Stimulated activated CD8-positive, alpha-beta memory T cell treated with anti-CD3 and anti-CD28 coated beads, Interleukin-4, amount 100 ng/mL, for 24 hours (primary cell): Measurements from ENCODE around the gene ULK1.
A peak's percentile ranks its signal among the peaks of the same experiment; 100 is the strongest.

Experiments used
- DNase-seq: peaks from one replicate; pipeline ENCODE4 v3.0.0-alpha.2; 2020; ENCODE audit warnings: low read depth

Gene ULK1

DNA sequence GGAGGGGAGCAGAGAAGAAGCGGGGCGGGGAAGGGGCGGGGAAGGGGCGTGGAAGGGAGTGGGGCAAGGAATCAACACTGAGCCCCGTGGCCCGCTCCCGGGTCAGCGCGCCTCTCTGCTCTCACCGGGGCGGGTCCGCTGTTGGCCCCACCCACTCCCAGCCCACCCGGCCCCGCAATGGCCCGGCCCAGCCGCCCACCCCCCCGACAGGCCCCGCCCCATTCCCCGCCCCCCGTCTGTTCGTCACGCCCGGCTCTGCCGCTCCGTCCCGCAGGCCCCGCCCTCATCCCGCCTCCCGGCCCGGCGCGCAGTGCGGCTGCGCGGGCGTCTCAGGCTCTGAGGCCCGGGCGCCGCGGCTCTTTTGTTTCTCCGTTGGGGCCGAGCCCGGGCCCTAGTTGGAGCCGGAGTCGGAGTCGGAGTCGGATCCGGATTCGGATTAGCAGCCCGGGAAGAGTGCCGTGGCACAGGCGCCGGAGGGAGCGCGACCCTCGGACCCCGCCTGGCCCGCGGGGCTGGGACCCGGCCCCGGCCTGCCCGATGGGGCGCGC is at the start of gene ULK1:
Gene ULK1, plus strand, starts transcription at position 310 of the 548 bp plus-strand sequence. CDS start 380 bp downstream, outside the sequence.
- DNase-seq, result peak; percentile 91

DNA sequence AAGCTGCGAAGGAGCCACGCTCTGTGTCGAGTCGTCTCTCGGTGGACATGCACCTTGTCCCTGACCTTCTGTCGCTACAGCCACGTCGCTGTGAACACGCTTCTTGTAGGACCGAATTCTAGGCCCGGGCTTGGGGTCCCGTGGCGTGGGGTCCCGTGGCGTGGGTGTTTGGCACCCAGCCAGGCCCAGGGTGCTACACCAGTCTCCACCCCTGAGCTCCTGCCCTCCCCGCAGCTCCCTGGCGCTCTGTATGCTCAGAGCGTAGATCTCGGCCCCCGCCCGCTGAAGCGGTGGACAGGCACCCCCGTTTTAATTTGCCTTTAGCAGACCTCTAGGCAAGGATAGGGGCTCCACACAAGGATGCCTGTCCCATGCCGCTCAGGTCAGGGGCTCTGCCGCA is 49.8 kb upstream of the ULK1 start:
- DNase-seq, result no peak

- DNase-seq, result no peak
Observed at GRCh38 chr12:131845121-131845520, 49.3 kb upstream of the ULK1 start.

DNA sequence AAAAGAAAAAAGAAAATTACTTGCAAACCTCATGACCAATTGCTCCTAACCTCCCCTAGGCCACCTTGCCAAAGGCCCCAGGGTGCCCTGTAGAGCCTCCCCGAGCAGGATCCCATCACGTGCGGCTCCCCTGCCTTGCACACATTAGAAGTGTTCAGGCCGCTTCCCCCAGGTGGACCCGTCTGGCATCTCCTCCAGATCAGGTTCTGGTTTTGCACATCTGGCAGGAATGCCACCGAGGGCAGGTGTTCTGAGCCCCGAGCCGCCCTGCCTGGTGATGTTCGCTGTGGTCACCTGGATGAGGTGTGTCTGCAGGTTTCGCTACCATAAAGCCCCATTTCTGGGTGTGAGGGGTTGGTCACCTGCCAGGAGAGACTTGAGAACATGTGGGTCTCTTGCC is 47.0 kb upstream of the ULK1 start:
- no peak for DNase-seq

DNA sequence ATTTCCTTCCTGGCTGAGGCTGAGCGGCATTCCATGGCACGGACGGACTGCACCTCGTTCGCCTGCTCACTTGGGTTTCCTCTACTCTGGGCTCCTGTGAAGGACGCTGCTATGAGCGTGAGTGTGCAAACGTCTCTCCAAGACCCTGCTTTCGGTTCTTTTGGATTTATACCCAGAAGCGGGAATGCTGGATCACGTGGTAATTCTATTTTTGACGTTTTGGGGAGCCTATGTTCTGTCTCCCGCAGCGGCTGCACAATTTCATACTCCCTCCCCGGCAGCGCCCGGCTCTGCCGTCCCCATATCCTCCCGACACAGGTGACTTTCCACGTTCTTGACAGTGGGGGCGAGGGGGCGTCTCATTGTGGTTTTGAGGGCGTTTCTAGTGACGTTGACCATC is 45.7 kb upstream of the ULK1 start:
- DNase-seq, result no peak

GRCh38 chr12:131849700-131850553 is 44.5 kb upstream of the ULK1 start:
- no peak for DNase-seq

- no peak for DNase-seq
Observed at GRCh38 chr12:131850856-131851559, 43.4 kb upstream of the ULK1 start.

GRCh38 chr12:131851741-131852550 is 42.5 kb upstream of the ULK1 start:
- DNase-seq, result no peak

DNA sequence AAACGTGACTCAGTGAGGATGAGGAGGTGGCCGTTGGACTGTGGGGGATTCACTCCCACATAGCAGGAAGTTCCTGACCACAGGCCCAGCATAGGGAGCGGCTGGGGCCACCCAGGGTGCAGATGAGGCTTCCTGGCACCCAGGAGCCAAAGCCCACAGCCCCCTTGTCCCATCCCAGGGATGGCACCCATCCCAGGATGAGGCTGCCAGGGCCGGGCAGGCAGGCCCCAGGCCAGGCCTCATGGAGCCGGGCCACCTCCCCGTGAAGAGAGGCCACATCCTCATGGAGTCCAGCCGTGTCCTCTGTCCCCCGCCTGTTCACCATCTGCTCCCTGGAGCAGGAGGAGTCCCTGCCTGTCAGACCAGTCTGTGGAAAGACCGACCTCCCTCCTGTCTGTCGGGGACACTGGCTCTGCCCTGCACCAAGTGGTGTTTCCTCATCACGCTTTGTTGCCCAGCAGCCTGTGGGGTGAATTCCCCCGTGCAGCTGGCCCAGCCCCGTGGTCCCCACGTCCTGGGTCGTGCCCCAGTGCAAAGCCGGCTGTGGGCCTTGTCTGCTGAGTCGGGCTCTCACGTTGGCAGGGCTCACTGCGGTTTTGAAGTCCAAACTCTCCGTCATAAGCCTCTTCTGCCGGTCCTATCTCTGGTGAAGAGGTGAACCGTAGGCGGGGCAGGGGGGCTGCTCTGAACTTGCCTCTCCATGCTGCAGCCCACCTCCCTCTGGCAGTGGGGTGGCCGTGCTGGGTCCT is 41.7 kb upstream of the ULK1 start:
- DNase-seq, result no peak

DNA sequence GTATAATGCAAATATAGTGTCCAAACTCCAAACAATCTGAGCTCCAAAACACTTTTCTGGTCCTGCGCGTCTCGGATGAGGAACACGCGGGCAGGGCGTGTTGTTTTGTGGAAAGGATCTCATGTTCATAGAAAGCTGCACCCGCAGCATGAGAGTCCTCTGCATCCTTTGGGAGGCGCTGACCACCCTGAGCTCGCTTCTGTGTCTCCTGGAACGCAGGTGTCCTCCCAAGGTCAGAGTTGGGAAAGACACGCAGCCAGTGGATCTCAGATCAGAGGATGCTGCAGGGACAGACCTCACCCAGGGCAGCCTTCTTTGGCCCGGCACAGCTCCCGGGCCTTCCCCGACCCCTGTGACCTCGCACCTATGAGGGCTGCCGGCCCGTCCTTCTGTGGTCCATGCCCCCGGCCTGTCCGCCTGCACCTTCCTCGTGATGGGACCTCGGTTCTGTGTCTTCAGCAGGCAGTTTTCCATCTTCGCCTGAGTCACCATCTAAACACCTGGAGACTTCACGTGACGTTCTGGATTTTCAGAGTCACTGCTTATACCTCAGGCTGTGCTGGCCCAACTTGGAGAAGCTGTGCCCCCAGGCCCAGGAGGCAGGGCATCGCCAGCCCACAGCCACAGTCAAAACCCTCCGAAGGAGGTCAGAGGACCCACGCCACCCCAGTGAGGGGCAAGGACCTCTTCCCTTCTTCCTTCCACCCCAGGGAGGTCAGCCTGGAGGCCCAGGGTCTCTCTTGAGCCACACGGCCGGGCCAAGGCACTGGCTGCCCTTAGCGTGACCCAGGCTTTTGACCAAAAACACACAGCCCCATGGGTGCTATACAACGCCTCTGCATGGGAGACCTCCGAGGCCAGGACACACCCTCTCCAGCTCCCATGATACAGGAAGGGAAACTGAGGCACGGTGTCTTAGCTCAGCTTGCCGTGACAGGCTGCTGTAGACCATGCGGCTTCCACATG is 40.3 kb upstream of the ULK1 start:
- no peak for DNase-seq

DNA sequence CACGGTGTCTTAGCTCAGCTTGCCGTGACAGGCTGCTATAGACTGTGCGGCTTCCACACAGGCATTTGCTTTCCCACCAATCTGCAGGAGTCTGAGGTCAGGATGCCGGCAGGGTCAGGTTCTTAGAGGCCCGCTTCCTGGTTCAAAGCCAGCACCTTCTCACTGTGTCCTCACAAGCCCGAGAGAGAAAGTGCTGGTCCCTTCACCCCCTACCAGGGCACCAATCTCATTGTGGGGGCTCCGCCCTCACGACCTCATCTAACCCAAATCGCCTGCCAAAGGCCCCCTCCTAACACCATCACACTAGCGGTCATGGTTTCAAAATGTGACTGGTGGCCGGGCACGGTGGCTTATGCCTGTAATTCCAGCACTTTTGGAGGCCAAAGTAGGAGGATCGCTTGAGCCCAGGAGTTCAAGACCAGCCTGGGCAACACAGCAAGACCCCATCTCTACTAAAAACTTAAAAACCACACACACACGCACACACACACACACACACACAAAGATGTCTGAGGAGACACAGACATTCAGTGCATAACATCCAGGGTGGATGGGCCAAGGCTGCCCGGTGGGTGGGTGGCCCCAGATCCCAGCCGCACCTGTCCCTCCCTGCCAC is 39.5 kb upstream of the ULK1 start:
- DNase-seq, result no peak

DNA sequence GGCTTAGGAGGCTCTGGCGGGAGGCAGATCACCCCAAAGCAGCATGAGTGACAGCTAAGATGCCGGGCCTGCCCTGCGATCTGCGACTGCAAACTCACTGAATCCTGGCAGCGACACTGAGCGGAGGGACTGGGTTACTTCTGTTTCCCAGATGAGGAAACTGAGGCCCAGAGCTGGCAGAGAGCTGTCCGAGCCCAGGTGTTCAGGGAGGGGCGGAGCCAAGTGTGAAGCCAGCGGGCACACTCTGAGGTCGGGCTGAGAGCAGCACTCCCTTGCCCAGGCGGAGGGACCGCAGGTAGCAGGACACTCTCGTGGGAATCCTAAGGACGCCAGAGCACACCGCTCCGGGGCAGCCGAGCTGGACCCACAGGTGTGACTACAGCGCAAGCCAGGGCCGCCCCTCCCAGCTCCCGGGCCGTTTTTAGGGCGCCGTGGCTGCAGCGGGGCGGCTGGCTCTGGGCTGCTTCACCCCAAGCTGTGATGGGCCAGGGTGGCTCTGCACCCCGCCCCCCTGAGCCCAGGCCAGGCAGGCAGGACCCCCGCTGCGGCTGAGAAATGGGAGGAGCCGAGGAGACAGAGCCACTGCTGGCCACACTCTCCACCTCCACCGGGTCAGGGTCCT is 38.8 kb upstream of the ULK1 start:
- DNase-seq, result no peak

DNA sequence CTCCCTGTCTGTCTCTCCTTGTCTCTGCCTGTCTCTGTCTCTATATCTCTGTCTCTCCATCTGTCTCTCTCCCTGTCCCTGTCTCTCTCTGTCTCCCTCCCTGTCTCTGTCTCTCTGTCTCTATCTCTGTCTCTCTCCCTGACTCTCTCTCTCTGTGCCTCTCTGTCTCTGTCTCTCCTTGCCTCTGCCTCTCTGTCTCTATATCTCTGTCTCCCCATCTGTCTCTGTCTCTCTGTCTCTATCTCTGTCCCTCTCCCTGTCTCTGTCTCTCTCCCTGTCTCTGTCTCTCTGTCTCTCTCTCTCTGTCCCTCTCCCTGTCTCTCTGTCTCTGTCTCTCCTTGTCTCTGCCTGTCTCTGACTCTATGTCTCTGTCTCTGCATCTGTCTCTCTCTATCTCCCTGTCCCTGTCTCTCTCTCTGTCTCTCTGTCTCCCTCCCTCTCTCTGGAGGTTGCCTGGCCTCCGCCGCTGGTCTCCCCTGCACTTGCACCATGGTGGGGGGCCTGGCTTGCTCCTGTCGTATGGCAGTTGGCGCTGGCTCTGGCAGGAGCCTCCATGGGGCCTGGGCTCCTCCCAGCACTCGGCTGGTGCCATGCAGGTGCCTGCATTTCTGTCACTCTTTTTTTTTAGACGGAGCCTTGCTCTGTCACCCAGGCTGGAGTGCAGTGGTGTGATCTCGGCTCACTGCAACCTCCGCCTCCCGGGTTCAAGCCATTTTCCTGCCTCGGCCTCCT is 37.9 kb upstream of the ULK1 start:
- no peak for DNase-seq

- no peak for DNase-seq
Observed at GRCh38 chr12:131857908-131858850, 36.2 kb upstream of the ULK1 start.

GRCh38 chr12:131860472-131861260 is 33.8 kb upstream of the ULK1 start:
- no peak for DNase-seq

DNA sequence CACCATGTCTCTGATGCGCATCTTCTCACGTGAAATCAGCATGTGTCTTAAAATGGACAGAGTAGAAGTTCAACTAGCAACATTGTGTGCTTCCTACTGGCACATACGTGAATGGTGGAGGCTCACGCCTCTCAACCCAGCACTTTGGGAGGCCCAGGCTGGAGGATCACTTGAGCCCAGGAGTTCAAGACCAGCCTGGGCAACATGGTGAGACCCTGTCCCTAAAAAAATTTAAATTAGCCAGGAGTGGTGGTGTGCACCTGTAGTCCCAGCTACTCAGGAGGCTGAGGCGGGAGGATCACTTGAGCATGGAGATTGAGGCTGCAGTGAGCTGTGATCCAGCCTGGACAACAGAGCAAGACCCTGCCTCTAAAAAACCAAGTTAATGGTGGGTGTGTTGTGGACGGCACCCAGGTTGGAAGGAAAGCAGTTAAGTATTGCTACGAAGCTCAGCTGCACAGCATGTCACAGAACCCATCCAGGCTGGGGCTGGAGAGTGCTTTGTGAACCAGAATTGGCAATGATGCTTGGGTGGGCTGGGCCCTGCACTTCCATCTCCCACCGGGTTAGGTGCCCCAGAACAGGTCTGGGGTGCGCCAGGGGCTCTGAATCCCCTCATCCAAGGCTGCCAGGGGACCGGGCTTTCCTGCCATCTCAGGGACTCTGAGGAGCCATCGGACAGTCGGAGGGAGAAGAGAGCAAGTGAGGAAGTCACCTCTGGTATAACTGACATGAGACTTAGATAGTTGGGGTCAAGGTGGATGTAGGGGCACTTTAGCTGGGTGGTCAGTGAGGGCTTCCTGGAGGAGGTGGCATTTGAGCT is 33.0 kb upstream of the ULK1 start:
- no peak for DNase-seq
